ENCODE results near the gene LTBP4. TPM values are rescaled to one million over a fixed set of nuclear protein-coding genes. Genes with fewer than 3 reads are reported as not detected.

LTBP4 gene
- total and polyA plus RNA-seq, 7 donors, result 31.9 to 206 (median 118) TPM

DNA sequence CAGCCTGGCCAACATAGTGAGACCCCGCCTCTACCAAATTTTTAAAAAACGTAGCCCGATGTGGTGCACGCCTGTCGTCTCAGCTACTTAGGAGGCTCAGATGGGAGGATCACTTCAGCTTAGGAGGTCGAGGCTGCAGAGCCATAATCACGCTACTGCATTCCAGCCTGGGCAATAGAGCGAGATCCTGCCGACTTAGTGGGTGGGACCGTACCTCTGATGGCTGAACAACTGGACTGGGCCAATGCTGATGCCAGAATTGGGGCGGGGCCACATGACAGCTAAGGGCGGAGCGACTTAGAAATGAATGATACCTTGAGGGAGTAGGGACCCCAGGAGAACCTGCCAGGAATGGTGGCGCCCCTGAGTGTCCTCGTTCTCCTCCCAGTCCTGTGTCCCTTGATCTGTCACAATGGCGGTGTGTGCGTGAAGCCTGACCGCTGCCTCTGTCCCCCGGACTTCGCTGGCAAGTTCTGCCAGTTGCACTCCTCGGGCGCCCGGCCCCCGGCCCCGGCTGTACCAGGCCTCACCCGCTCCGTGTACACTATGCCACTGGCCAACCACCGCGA lies 3.6 kb downstream of the LTBP4 start:
- Histone ChIP-seq H3K4me3 (peak overlapping the region; percentile 20 to 46 (median 38)), H3K27ac (peak overlapping the region; percentile 71 to 85 (median 84)), H3K9me3 (no peaks in the 10 kb centered on the region), H3K4me1 (peaks cover 0 to 69% (median 67%) of the 10 kb centered on the region in 4 donors), H3K36me3 (no peaks in the 10 kb centered on the region), H3K27me3 (peaks cover 6 to 17% (median 15%) of the 10 kb centered on the region in 3 donors)
- 19 to 29% methylated on average over 29 of the region's 29 CpGs for WGBS, 2 donors
- intact Hi-C loops (cut with DNase I), result loop anchor here (5.0 kb wide), 4 partner anchors 33 to 182 kb away; partner anchors contain the start of genes BLVRB, SERTAD3 and SPTBN4
- peak; percentile 79 for DNase-seq
- TF ChIP-seq CTCF (IDR thresholded peaks at IDR 0.05), result no peak
- no peak for TF ChIP-seq POLR2AphosphoS5 (IDR thresholded peaks at IDR 0.05)
- TF ChIP-seq EP300 (IDR thresholded peaks at IDR 0.05), result no peak
- TF ChIP-seq POLR2A (IDR thresholded peaks at IDR 0.05), result no peak

DNA sequence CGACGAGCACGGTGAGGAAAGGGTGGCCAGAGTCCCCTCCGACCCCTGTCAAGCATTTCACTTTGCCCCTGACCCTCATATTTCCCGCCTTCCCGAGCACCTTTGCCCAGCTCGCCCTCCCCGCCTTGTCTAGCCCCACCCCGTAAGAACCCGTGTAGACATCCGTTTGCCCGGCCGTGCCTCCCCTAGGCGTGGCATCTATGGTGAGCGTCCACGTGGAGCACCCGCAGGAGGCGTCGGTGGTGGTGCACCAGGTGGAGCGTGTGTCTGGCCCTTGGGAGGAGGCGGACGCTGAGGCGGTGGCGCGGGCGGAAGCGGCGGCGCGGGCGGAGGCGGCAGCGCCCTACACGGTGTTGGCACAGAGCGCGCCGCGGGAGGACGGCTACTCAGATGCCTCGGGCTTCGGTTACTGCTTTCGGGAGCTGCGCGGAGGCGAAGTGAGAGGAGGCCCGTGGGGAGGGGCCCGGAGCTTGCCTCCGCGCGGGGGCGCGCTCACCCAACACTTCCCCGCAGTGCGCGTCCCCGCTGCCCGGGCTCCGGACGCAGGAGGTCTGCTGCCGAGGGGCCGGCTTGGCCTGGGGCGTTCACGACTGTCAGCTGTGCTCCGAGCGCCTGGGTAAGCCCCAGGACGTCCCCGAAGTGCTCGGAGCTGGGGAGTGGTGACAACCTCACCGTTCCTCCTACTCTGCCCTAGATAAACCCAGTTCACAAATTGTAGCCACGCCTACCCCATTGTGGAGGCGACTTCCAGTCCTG lies 4.2 kb downstream of the LTBP4 start:
- WGBS, 2 donors, result 1% methylated on average over 71 of the region's 71 CpGs
- Histone ChIP-seq H3K4me3 (peak overlapping the region; percentile 20 to 46 (median 38)), H3K36me3 (no peaks in the 10 kb centered on the region), H3K9me3 (no peaks in the 10 kb centered on the region), H3K27ac (peak overlapping the region; percentile 71 to 85 (median 80)), H3K27me3 (peaks cover 3 to 17% (median 16%) of the 10 kb centered on the region in 3 donors), H3K4me1 (peaks cover 0 to 69% (median 66%) of the 10 kb centered on the region in 4 donors)
- intact Hi-C loops (cut with DNase I), result no loop called here
- DNase-seq, result peak; percentile 86
- peak in 3 of 4 donors; percentile 25 to 30 (median 27) for TF ChIP-seq POLR2AphosphoS5 (IDR thresholded peaks at IDR 0.05)
- no peak for TF ChIP-seq EP300 (IDR thresholded peaks at IDR 0.05)

DNA sequence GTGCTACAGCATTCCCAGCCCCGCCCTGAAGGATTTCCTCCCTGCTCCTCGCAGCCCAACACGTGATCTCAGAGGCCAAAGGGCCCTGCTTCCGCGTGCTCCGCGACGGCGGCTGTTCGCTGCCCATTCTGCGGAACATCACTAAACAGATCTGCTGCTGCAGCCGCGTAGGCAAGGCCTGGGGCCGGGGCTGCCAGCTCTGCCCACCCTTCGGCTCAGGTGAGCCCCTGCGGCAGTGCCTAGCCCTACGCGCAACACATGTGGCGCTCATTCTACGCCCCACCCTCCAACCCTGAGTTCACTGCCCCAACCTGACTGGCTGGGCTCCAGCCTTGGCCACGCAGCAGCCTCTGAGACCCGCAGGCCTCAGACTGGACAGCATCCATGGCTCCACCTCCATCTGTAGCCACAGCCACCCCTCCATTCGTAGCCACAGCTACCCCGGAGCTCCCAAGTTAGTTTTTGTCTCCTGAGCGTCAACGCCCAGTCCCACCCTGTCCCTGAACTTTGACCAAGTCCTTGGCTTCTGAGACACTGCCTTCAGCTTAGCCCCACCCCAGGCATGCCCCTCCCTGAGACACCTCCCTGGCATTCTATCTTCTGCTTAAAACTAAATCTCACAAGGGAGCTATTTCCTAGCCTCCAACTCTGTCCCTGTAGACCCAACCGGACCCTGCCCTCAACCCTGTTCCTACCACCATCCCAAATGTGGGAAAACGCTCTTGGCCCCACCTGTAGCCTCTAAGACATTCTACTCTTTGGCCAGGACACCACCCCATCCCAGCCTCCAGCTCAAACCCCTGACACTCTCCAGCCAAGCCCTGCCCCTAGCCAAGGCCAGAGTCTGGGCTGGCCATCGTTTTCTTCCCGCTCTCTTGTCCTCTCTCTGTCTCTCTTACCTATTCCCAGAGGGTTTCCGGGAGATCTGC lies 6.4 kb downstream of the LTBP4 start:
- WGBS, 2 donors, result 24 to 64% methylated on average over 31 of the region's 31 CpGs
- DNase-seq, result no peak
- peaks cover 3 to 13% (median 11%) of the 10 kb centered on the region in 3 donors for H3K27me3 ChIP-seq
- H3K4me3 ChIP-seq, result no peak overlapping the region
- no peaks in the 10 kb centered on the region for H3K9me3 ChIP-seq
- peak overlapping the region in 1 of 4 donors; percentile 85 for H3K27ac ChIP-seq
- no peaks in the 10 kb centered on the region for H3K36me3 ChIP-seq
- TF ChIP-seq POLR2A (IDR thresholded peaks at IDR 0.05), result no peak
- TF ChIP-seq POLR2AphosphoS5 (IDR thresholded peaks at IDR 0.05), result no peak
- TF ChIP-seq CTCF (IDR thresholded peaks at IDR 0.05), result no peak
- TF ChIP-seq EP300 (IDR thresholded peaks at IDR 0.05), result no peak
- intact Hi-C loops (cut with DNase I), result no loop called here
- peaks cover 0 to 56% (median 49%) of the 10 kb centered on the region in 4 donors for H3K4me1 ChIP-seq

- Histone ChIP-seq H3K36me3 (no peaks in the 10 kb centered on the region), H3K27ac (no peak overlapping the region), H3K27me3 (peaks cover 4 to 20% (median 15%) of the 10 kb centered on the region in 3 donors), H3K4me3 (no peak overlapping the region), H3K4me1 (peaks cover 0 to 51% (median 44%) of the 10 kb centered on the region in 4 donors), H3K9me3 (no peaks in the 10 kb centered on the region)
- peak; percentile 66 for DNase-seq
- 93 to 95% methylated on average over 14 of the region's 14 CpGs for whole genome bisulfite sequencing, 2 donors
- TF ChIP-seq POLR2A (IDR thresholded peaks at IDR 0.05), result no peak
- no peak for TF ChIP-seq EP300 (IDR thresholded peaks at IDR 0.05)
- TF ChIP-seq POLR2AphosphoS5 (IDR thresholded peaks at IDR 0.05), result no peak
- TF ChIP-seq CTCF (IDR thresholded peaks at IDR 0.05), result no peak
- intact Hi-C loops (cut with DNase I), result no loop called here
These were observed 7.1 kb downstream of the LTBP4 start for GRCh38 chr19:40608240-40608621.

Data from sigmoid colon (tissue), 7 donors.